Fibroblast of villous mesenchyme (primary cell): ENCODE data around the gene SYNPO2. TPM values are rescaled to one million over a fixed set of nuclear protein-coding genes. Genes with fewer than 3 reads are reported as not detected.

Experiments
- DNase-seq: peaks from one replicate; pipeline ENCODE4 v3.0.0-alpha.2; 2010; ENCODE audit warnings: low read depth
- H3K4me3 ChIP-seq: 2 replicates; pipeline ENCODE4 v1.5.1; 2011; ENCODE audit warnings: low read depth, mild to moderate bottlenecking, low read length
- CTCF ChIP-seq: IDR thresholded peaks from 2 replicates; pipeline ENCODE4 v1.5.1; 2012; ENCODE audit warnings: low read depth, mild to moderate bottlenecking, low read length; ENCODE audit not compliant: insufficient read depth
- total RNA-seq: library from RNA; depleted of rRNA; stranded (reverse); fragments of >200 nt; gene quantifications from 2 replicates; pipeline ENCODE4 v1.2.3, GENCODE V29; 2012

Gene SYNPO2
- total RNA-seq, 1 donor: 194 TPM

- DNase-seq: no peak
- no peak overlapping the region for H3K4me3 ChIP-seq
- no peak for TF ChIP-seq CTCF
Measured at GRCh38 chr4:118898684-118899138, 10.1 kb downstream of the SYNPO2 start.

- no peak overlapping the region for H3K4me3 ChIP-seq
- DNase-seq: no peak
- TF ChIP-seq CTCF: no peak
Measured at GRCh38 chr4:118904418-118904817, 15.8 kb downstream of the SYNPO2 start.

- no peak for TF ChIP-seq CTCF
- H3K4me3 ChIP-seq: no peak overlapping the region
- DNase-seq: no peak
Measured at GRCh38 chr4:118904935-118905334, 16.3 kb downstream of the SYNPO2 start.

GRCh38 chr4:118905566-118905965, 16.9 kb downstream of the SYNPO2 start:
- DNase-seq: peak; percentile 36
- H3K4me3 ChIP-seq: no peak overlapping the region
- TF ChIP-seq CTCF: no peak

GRCh38 chr4:118909173-118909956, 20.7 kb downstream of the SYNPO2 start:
- TF ChIP-seq CTCF: no peak
- no peak overlapping the region for H3K4me3 ChIP-seq
- peak; percentile 19 for DNase-seq

- no peak overlapping the region for H3K4me3 ChIP-seq
- peak; percentile 58 for DNase-seq
- no peak for TF ChIP-seq CTCF
Measured at GRCh38 chr4:118910221-118910620, 21.6 kb downstream of the SYNPO2 start.
